SK-N-SH (cell line): ENCODE results near the gene EAPP. TPM values are rescaled to one million over a fixed set of nuclear protein-coding genes. Genes with fewer than 3 reads are reported as not detected.
A peak's percentile ranks its signal among the peaks of the same experiment; 100 is the strongest.

ENCODE experiments used
- CTCF ChIA-PET: fragments of 300-600, 350-600 bp; formaldehyde crosslinking; extraction: SDS; loops from one replicate; lab custom pipeline; 2021; lab: Yijun Ruan, JAX
- POLR2A ChIA-PET: fragments of 350-600 bp; sonication (Branson Sonifier 250); formaldehyde crosslinking; extraction: SDS; loops from one replicate; lab custom pipeline; 2020; ENCODE audit warnings: antibody characterized with exemption, inconsistent platforms; lab: Yijun Ruan, JAX
- DNase-seq: peaks from one replicate; pipeline ENCODE4 v3.0.0; 2012
- H2AFZ ChIP-seq: fragments of 200-600 bp; sonication (generic); 2 replicates; pipeline ENCODE4 v1.8.1; 2016; ENCODE audit warnings: antibody characterized with exemption, mild to moderate bottlenecking, low read depth
- H3F3A ChIP-seq: fragments of 200-600 bp; sonication (generic); replicated peaks from 2 replicates; pipeline ENCODE3; 2016; ENCODE audit warnings: antibody characterized with exemption, mild to moderate bottlenecking; ENCODE audit not compliant: insufficient read depth
- H3K27ac ChIP-seq, 2 experiments: fragments of 200-500 bp in 1 of 2; fragments of 200-600 bp in 1 of 2; sonication (Bioruptor generic) in 1 of 2; sonication (generic), shearing (Covaris generic) in 1 of 2; 2 replicates each; pipeline versions ENCODE4 v1.5.1 to v1.6.1; 2014 to 2016; ENCODE audit warnings: low read depth in 2 of 2, inconsistent platforms in 1 of 2, low read length in 1 of 2, mild to moderate bottlenecking in 1 of 2, mixed read lengths in 1 of 2
- H3K27me3 ChIP-seq: fragments of 200-600 bp; sonication (generic), shearing (Covaris generic); 2 replicates; pipeline ENCODE4 v1.6.1; 2016; ENCODE audit warnings: mixed run types; ENCODE audit not compliant: insufficient read depth
- H3K36me3 ChIP-seq, 2 experiments: fragments of 200-500 bp in 1 of 2; fragments of 200-600 bp in 1 of 2; sonication (Bioruptor generic) in 1 of 2; sonication (generic) in 1 of 2; replicated peaks in 1 of 2; 2 replicates each; pipeline versions ENCODE3 to v1.5.1; 2014 to 2016; ENCODE audit warnings: low read length in 1 of 2, mild to moderate bottlenecking in 1 of 2; ENCODE audit not compliant: insufficient read depth in 2 of 2, control insufficient read depth in 1 of 2
- H3K4me1 ChIP-seq, 2 experiments: fragments of 200-500 bp in 1 of 2; fragments of 200-600 bp in 1 of 2; sonication (Bioruptor generic) in 1 of 2; sonication (generic), shearing (Covaris generic) in 1 of 2; 2 replicates each; pipeline versions ENCODE4 v1.5.1 to v1.6.1; 2014 to 2016; ENCODE audit warnings: low read depth in 1 of 2, low read length in 1 of 2, mixed run types in 1 of 2; ENCODE audit not compliant: insufficient read depth in 2 of 2, control insufficient read depth in 1 of 2
- H3K4me2 ChIP-seq: fragments of 200-600 bp; sonication (generic), shearing (Covaris generic); 2 replicates; pipeline ENCODE4 v1.6.1; 2017; ENCODE audit warnings: mixed run types
- H3K4me3 ChIP-seq, 2 experiments: fragments of 200-500 bp in 1 of 2; fragments of 200-600 bp in 1 of 2; sonication (Bioruptor generic) in 1 of 2; sonication (generic), shearing (Covaris generic) in 1 of 2; 2 replicates each; pipeline versions ENCODE4 v1.5.1 to v1.8.1; 2014 to 2016; ENCODE audit warnings: low read depth in 2 of 2, inconsistent platforms in 1 of 2, low read length in 1 of 2, mild to moderate bottlenecking in 1 of 2, mixed read lengths in 1 of 2, moderate library complexity in 1 of 2
- H3K79me2 ChIP-seq: fragments of 200-600 bp; sonication (generic); 2 replicates; pipeline ENCODE4 v1.8.1; 2017; ENCODE audit warnings: mild to moderate bottlenecking; ENCODE audit not compliant: insufficient read depth
- H3K9ac ChIP-seq: fragments of 200-600 bp; sonication (generic); 2 replicates; pipeline ENCODE4 v1.6.1; 2017; ENCODE audit warnings: mixed run types
- H3K9me2 ChIP-seq: fragments of 200-600 bp; sonication (generic); 2 replicates; pipeline ENCODE4 v1.6.1; 2017; ENCODE audit warnings: mixed run types
- H3K9me3 ChIP-seq: fragments of 200-600 bp; sonication (generic); 2 replicates; pipeline ENCODE4 v1.6.1; 2017; ENCODE audit warnings: mixed run types, mild to moderate bottlenecking, moderate library complexity
- H4K20me1 ChIP-seq: fragments of 200-600 bp; sonication (generic); 2 replicates; pipeline ENCODE4 v1.6.1; 2017; ENCODE audit warnings: mild to moderate bottlenecking, mixed run types; ENCODE audit not compliant: insufficient read depth
- CHD2 ChIP-seq: fragments of 150-350 bp; IDR thresholded peaks from 2 replicates; pipeline ENCODE4 v1.6.1; 2018; ENCODE audit warnings: low read length; ENCODE audit not compliant: partially characterized antibody
- FOSL2 ChIP-seq: IDR thresholded peaks from 2 replicates; pipeline ENCODE4 v1.4.0; 2012; ENCODE audit warnings: low read depth, mild to moderate bottlenecking, moderate library complexity, borderline replicate concordance
- FOXJ3 ChIP-seq: sonication (generic); formaldehyde crosslinking; IDR thresholded peaks from 2 replicates; pipeline ENCODE4 v1.5.1; 2020; ENCODE audit warnings: mild to moderate bottlenecking, missing genetic modification reagents
- GABPA ChIP-seq: IDR thresholded peaks from 2 replicates; pipeline ENCODE4 v1.4.0; 2012; ENCODE audit warnings: low read depth, mild to moderate bottlenecking
- GATA2 ChIP-seq: sonication (generic); formaldehyde crosslinking; IDR thresholded peaks from 2 replicates; pipeline ENCODE4 v1.5.0; 2020; ENCODE audit warnings: mild to moderate bottlenecking, missing genetic modification reagents
- MXI1 ChIP-seq: IDR thresholded peaks from 2 replicates; pipeline ENCODE4 v1.6.1; 2012; ENCODE audit warnings: mild to moderate bottlenecking, low read depth, low read length, improper control_type of control experiment
- NRF1 ChIP-seq: IDR thresholded peaks from 2 replicates; pipeline ENCODE4 v1.6.1; 2012; ENCODE audit warnings: low read depth, mild to moderate bottlenecking, low read length
- RAD21 ChIP-seq: IDR thresholded peaks from 2 replicates; pipeline ENCODE4 v1.6.1; 2012; ENCODE audit warnings: mild to moderate bottlenecking, low read length
- RCOR1 ChIP-seq: fragments of 150-350 bp; IDR thresholded peaks from 2 replicates; pipeline ENCODE4 v1.6.1; 2017; ENCODE audit warnings: antibody characterized with exemption, low read length
- RXRA ChIP-seq: IDR thresholded peaks from 2 replicates; pipeline ENCODE4 v1.4.0; 2012; ENCODE audit warnings: low read depth, mild to moderate bottlenecking, borderline replicate concordance
- SIN3A ChIP-seq: IDR thresholded peaks from 2 replicates; pipeline ENCODE4 v1.6.1; 2012; ENCODE audit warnings: low read depth, mild to moderate bottlenecking, low read length, moderate library complexity, borderline replicate concordance
- TAF1 ChIP-seq: IDR thresholded peaks from 2 replicates; pipeline ENCODE4 v1.6.1; 2012; ENCODE audit warnings: low read depth, mild to moderate bottlenecking, low read length, moderate library complexity, borderline replicate concordance
- TCF12 ChIP-seq: IDR thresholded peaks from 2 replicates; pipeline ENCODE4 v1.4.0; 2012
- TEAD4 ChIP-seq: IDR thresholded peaks from 2 replicates; pipeline ENCODE4 v1.4.0; 2012; ENCODE audit warnings: mild to moderate bottlenecking, borderline replicate concordance; ENCODE audit not compliant: insufficient read depth
- WGBS: methylation state at CpG from one replicate; pipeline ENCODE4 v1.1.6; 2017; ENCODE audit warnings: low lambda C conversion rate; 5-methylcytosine and 5-hydroxymethylcytosine counted together
- polyA plus RNA-seq, 3 experiments: library from polyadenylated mRNA; depleted of rRNA; stranded (reverse); fragments of >200 nt; gene quantifications; 2 replicates each; pipeline ENCODE4 v1.2.3, GENCODE V29; 2012
- TF ChIP-seq, protein P1 (sequence below): IDR thresholded peaks from 2 replicates; pipeline ENCODE4 v1.4.0; 2012; ENCODE audit warnings: low read depth, borderline replicate concordance
- TF ChIP-seq, protein P2 (sequence below): fragments of 200-600 bp; sonication (generic); IDR thresholded peaks from 2 replicates; pipeline ENCODE4 v1.6.1; 2017; ENCODE audit warnings: antibody characterized with exemption, mild to moderate bottlenecking, moderate library complexity
- TF ChIP-seq, protein P3 (sequence below): IDR thresholded peaks from 2 replicates; pipeline ENCODE4; 2012

EAPP gene
- polyA plus RNA-seq, 1 of the 3 experiments (the other 2 are of a cell fraction), result 30.0 TPM

DNA sequence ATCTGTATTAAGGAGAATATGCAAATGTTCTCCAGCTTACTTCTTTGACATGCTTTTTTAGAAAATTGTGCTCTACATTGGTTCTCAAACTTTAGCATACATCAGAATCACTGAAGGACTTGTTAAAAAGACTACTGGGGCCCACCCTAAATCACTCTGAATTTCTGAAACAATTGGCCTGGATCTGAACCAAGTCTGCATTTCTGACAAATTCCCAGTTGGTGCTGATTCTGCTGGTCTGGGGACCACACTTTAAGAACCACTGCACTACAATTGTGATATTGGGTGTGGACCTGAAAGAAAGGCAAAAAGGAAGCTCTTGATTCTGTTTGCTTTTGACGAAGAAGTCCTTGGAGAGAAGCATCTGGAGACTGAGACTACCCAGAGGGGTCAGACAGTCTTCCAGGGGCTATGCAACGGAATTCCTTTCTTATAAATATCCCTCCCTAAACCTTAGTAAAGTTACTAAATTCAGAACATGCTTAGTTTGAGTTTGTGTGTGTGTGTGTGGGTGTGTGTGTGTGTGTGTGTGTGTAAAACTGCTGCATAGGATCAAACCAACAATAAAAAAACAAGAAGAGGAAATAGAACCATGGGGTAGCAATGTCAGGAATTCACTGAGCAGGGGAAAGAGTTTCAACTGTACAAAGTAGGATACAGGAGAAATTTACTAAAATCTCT lies 36.8 kb downstream of the EAPP start:
- peak overlapping the region in 1 of 2 experiments; percentile 59; a peak in 2 of 4 replicates for H3K27ac ChIP-seq
- 85% methylated on average over 2 of the region's 2 CpGs for WGBS
- peak overlapping the region; percentile 59; the same call in 1 of the 2 replicates for H2AFZ ChIP-seq

More for the DNA sequence above, 36.8 kb downstream of the EAPP start:
- Histone ChIP-seq H3K9me2 (no peaks in the 10 kb centered on the region), H3K27me3 (no peaks in the 10 kb centered on the region), H3K79me2 (no peaks in the 10 kb centered on the region), H3K4me3 (no peak overlapping the region), H4K20me1 (no peaks in the 10 kb centered on the region), H3F3A (peaks cover 17% of the 10 kb centered on the region), H3K4me1 (peaks cover 0 to 21% of the 10 kb centered on the region in 2 experiments; a peak in 2 of 4 replicates), H3K9me3 (no peaks in the 10 kb centered on the region), H3K9ac (no peak overlapping the region)
- DNase-seq, result no peak
- CTCF ChIA-PET, result interaction anchor here (2.3 kb wide), 1 partner anchor 171 kb away, joined by 10 read pairs; no protein-coding TSS in a partner anchor
- TF ChIP-seq, protein P1, sequence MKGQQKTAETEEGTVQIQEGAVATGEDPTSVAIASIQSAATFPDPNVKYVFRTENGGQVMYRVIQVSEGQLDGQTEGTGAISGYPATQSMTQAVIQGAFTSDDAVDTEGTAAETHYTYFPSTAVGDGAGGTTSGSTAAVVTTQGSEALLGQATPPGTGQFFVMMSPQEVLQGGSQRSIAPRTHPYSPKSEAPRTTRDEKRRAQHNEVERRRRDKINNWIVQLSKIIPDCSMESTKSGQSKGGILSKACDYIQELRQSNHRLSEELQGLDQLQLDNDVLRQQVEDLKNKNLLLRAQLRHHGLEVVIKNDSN, result no peak
- TF ChIP-seq RAD21 (no peak), TEAD4 (no peak), NRF1 (no peak), SIN3A (no peak), FOXJ3 (no peak), TAF1 (no peak), RCOR1 (no peak), GATA2 (no peak), MXI1 (no peak), CHD2 (no peak), FOSL2 (no peak), GABPA (no peak), RXRA (no peak), TCF12 (no peak)
- TF ChIP-seq, protein P2, sequence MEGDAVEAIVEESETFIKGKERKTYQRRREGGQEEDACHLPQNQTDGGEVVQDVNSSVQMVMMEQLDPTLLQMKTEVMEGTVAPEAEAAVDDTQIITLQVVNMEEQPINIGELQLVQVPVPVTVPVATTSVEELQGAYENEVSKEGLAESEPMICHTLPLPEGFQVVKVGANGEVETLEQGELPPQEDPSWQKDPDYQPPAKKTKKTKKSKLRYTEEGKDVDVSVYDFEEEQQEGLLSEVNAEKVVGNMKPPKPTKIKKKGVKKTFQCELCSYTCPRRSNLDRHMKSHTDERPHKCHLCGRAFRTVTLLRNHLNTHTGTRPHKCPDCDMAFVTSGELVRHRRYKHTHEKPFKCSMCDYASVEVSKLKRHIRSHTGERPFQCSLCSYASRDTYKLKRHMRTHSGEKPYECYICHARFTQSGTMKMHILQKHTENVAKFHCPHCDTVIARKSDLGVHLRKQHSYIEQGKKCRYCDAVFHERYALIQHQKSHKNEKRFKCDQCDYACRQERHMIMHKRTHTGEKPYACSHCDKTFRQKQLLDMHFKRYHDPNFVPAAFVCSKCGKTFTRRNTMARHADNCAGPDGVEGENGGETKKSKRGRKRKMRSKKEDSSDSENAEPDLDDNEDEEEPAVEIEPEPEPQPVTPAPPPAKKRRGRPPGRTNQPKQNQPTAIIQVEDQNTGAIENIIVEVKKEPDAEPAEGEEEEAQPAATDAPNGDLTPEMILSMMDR, result no peak
- TF ChIP-seq, protein P3, sequence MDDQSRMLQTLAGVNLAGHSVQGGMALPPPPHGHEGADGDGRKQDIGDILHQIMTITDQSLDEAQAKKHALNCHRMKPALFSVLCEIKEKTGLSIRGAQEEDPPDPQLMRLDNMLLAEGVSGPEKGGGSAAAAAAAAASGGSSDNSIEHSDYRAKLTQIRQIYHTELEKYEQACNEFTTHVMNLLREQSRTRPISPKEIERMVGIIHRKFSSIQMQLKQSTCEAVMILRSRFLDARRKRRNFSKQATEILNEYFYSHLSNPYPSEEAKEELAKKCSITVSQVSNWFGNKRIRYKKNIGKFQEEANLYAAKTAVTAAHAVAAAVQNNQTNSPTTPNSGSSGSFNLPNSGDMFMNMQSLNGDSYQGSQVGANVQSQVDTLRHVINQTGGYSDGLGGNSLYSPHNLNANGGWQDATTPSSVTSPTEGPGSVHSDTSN, result no peak
- TF ChIP-seq, all 33 proteins: peak for 0
- Histone ChIP-seq H3K4me2 (peak overlapping the region; percentile 12; the same call in 1 of the 2 replicates), H3K36me3 (no peaks in the 10 kb centered on the region)
- POLR2A ChIA-PET, result no interaction called here
